RPMI7951 (cell line): ENCODE measurements around the gene PRPSAP2. TPM values are rescaled to one million over a fixed set of nuclear protein-coding genes. Genes with fewer than 3 reads are reported as not detected.
A peak's percentile ranks its signal among the peaks of the same experiment; 100 is the strongest.
"Not testable (repeated sequence)": the region's sequence is repeated elsewhere in the genome, so short reads cannot be mapped to it uniquely, and the experiment has no call there.

Experiments
- DNase-seq: peaks from one replicate; pipeline ENCODE4 v3.0.0-alpha.2; 2012; ENCODE audit warnings: low read depth
- total RNA-seq: library from RNA; depleted of rRNA; stranded (reverse); fragments of >200 nt; shearing (Covaris generic); gene quantifications from 2 replicates; pipeline ENCODE4 v1.2.3, GENCODE V29; 2014; rRNA removed

PRPSAP2 gene
- 26.6 and 31.7 TPM in 2 replicates for total RNA-seq

GRCh38 chr17:18857864-18858566, at the start of gene PRPSAP2:
Gene PRPSAP2 (plus strand): TSS chr17:18858131. CDS start chr17:18865834, 7,703 bp downstream.
- DNase-seq, result peak; percentile 92

GRCh38 chr17:18815924-18816323, 42.0 kb upstream of the PRPSAP2 start:
- not testable (repeated sequence) for DNase-seq

GRCh38 chr17:18816489-18817371, 41.2 kb upstream of the PRPSAP2 start:
- DNase-seq, result peak; percentile 60

GRCh38 chr17:18821430-18821829, 36.5 kb upstream of the PRPSAP2 start:
- not testable (repeated sequence) for DNase-seq

GRCh38 chr17:18827613-18828012, 30.3 kb upstream of the PRPSAP2 start:
- not testable (repeated sequence) for DNase-seq

- DNase-seq, result no peak
Observed at GRCh38 chr17:18848501-18848900, 9.4 kb upstream of the PRPSAP2 start.

GRCh38 chr17:18850679-18851078, 7.3 kb upstream of the PRPSAP2 start:
- DNase-seq, result no peak

- DNase-seq, result no peak
Observed at GRCh38 chr17:18851201-18851600, 6.7 kb upstream of the PRPSAP2 start.

- no peak for DNase-seq
Observed at GRCh38 chr17:18854956-18855355, 3.0 kb upstream of the PRPSAP2 start.

GRCh38 chr17:18855831-18856569, 1.9 kb upstream of the PRPSAP2 start:
- peak; percentile 95 for DNase-seq

GRCh38 chr17:18856570-18856915, 1.4 kb upstream of the PRPSAP2 start:
- no peak for DNase-seq

GRCh38 chr17:18858567-18859245, 775 bp downstream of the PRPSAP2 start:
- no peak for DNase-seq

- DNase-seq, result no peak
Observed at GRCh38 chr17:18859256-18859655, 1.3 kb downstream of the PRPSAP2 start.

GRCh38 chr17:18860161-18860972, 2.4 kb downstream of the PRPSAP2 start:
- DNase-seq, result no peak

GRCh38 chr17:18862011-18862410, 4.1 kb downstream of the PRPSAP2 start:
- no peak for DNase-seq

- not testable (repeated sequence) for DNase-seq
Observed at GRCh38 chr17:18864996-18865395, 7.1 kb downstream of the PRPSAP2 start.

GRCh38 chr17:18866866-18867813, 9.2 kb downstream of the PRPSAP2 start:
- no peak for DNase-seq

- DNase-seq, result peak; percentile 16
Observed at GRCh38 chr17:18877104-18877645, 19.2 kb downstream of the PRPSAP2 start.

GRCh38 chr17:18888766-18889290, 30.9 kb downstream of the PRPSAP2 start:
- no peak for DNase-seq
